ENCODE measurements around the gene CATSPER1. TPM values are rescaled to one million over a fixed set of nuclear protein-coding genes. Genes with fewer than 3 reads are reported as not detected.

The CATSPER1 gene
- total RNA-seq, 1 donor from 2014 or later: 0.29 TPM

DNA sequence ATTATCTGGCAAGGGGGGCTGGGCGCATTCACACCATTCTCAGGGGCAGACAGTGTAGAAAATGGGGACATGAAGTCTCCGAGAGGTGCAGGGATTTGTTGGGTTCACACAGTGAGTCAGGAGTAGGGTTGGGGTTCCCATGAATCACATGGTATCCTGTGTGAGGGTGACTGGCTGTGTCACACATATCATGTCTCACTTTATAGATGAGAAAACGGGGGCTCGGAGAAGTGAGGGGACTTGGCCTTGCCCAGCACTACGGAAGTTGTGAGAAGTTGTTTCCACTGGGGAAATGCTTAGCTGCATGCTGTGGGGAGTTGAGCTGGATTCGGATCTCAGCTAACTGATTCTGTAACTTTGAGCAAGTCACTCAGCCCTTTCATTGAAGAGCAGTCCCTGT is 18.5 kb upstream of the CATSPER1 start:
- TF ChIP-seq, protein P1, sequence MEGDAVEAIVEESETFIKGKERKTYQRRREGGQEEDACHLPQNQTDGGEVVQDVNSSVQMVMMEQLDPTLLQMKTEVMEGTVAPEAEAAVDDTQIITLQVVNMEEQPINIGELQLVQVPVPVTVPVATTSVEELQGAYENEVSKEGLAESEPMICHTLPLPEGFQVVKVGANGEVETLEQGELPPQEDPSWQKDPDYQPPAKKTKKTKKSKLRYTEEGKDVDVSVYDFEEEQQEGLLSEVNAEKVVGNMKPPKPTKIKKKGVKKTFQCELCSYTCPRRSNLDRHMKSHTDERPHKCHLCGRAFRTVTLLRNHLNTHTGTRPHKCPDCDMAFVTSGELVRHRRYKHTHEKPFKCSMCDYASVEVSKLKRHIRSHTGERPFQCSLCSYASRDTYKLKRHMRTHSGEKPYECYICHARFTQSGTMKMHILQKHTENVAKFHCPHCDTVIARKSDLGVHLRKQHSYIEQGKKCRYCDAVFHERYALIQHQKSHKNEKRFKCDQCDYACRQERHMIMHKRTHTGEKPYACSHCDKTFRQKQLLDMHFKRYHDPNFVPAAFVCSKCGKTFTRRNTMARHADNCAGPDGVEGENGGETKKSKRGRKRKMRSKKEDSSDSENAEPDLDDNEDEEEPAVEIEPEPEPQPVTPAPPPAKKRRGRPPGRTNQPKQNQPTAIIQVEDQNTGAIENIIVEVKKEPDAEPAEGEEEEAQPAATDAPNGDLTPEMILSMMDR (IDR thresholded peaks at IDR 0.05; ENCODE audit: insufficient read depth, low read length, poor library complexity, severe bottlenecking): no peak
- DNase-seq (ENCODE audit: low read depth): no peak
- Histone ChIP-seq H3K36me3 (ENCODE audit: control insufficient read depth, insufficient read depth, low read length) (no peaks in the 10 kb centered on the region), H3K27me3 (ENCODE audit: control insufficient read depth, insufficient read depth, low read length) (no peaks in the 10 kb centered on the region), H3K4me3 (ENCODE audit: low read depth, low read length) (no peak overlapping the region)

DNA sequence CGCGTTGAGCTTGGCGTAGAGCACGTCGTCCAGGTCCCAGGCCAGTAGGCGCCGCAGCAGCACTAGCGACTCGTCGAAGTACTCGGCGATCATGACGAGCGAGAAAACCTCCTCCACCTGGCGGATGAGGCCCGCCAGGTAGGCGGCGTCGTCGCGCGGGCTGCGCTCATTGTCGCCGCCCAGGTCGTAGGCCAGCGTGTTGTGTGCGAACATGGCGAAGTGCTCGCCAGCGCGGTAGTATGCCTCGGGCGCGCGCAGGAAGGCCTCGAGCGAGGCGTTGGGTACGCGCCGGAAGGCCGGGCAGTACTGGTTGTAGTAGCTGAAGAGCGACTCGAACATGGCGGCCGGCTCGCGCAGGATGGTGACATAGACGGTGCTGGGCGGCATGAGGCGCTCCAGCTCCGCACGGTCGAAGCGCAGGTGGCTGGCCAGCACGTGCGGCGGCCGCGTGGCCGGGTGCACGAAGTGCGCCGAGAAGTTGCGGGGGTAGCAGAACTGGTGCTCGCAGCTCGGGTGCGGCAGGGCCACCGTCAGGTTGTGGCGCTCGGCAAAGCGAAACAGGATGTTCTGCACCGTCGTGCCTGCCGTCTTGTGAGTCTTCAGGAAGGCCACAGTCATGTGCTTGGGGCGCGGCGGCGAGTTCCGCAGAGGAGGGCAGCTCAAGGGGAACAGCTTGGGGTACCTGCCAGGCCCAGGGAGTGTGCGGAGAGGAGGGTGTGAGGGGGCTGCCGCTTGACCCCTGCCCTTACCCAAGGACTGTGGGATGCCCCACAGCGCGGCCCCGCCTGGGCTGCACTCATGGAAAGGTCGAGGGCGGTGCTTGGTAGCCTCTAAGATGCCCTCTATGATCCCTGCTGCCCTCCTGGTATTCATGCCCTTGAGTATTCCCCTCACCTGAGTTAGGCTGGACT is 17.0 kb upstream of the CATSPER1 start:
- no peak overlapping the region for H3K4me3 ChIP-seq (ENCODE audit: low read depth, low read length)
- TF ChIP-seq, protein P1 (IDR thresholded peaks at IDR 0.05; ENCODE audit: insufficient read depth, low read length, poor library complexity, severe bottlenecking): no peak
- H3K36me3 ChIP-seq (ENCODE audit: control insufficient read depth, insufficient read depth, low read length): no peaks in the 10 kb centered on the region
- no peak for DNase-seq (ENCODE audit: low read depth)
- H3K27me3 ChIP-seq (ENCODE audit: control insufficient read depth, insufficient read depth, low read length): no peaks in the 10 kb centered on the region

DNA sequence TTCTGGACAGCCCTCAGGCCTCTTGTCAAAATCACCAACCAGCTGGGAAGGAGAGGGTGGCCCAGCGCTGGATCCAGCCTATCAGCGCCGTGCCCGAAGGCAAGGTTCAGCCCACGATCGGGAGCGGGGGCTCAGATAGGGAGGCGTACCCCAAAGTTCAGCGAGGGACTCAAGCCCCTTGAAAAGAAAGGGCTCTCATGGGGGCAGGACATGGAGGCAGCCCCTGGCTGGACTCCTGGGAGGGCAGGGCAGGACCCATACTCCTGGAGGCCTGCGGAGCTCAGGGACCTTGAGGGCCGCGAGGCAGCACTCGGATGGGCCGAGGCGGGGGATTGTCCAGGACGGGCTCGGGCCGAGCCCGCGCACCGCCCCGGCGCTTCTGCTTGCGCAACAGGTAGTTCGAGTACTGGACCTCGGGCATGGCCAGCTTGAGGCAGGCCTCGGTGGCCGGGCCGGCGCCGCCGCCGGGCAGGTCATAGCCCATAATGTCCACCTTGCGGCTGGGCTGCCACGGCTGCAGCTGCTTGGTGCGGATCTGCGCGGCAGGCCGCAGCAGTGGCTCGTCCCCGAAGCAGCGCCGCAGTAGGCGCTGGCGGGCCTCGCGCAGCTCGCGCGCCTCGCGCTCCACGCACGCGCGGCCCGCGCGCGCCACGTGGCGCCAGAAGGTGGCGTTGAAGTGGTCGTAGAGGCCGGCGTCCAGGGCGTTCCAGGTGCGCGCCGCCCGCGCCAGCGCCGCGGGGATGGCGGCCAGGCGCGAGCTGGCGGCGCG is 16.1 kb upstream of the CATSPER1 start:
- Histone ChIP-seq H3K27me3 (ENCODE audit: control insufficient read depth, insufficient read depth, low read length) (no peaks in the 10 kb centered on the region), H3K36me3 (ENCODE audit: control insufficient read depth, insufficient read depth, low read length) (no peaks in the 10 kb centered on the region), H3K4me3 (ENCODE audit: low read depth, low read length) (no peak overlapping the region)
- TF ChIP-seq, protein P1 (IDR thresholded peaks at IDR 0.05; ENCODE audit: insufficient read depth, low read length, poor library complexity, severe bottlenecking): no peak
- no peak for DNase-seq (ENCODE audit: low read depth)

DNA sequence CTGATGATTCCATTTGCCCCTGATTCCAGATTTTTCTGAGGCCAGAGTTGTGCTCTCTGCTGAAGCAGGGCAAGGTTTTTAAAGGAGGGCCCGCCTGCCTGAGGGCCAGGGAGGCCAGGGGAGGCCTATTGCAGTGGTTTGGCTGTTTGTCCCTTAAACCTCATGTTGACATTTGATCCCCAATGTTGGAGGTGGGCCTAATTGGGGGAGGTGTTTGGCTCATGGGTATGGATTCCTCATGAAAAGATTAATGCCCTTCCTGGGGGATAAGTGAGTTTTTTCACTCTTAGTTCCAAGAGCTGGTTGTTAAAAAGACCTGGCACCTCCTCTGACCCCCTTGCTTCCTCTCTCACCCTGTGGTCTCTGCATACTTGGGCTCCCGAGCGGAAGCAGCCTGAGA is 13.5 kb upstream of the CATSPER1 start:
- TF ChIP-seq, protein P1 (IDR thresholded peaks at IDR 0.05; ENCODE audit: insufficient read depth, low read length, poor library complexity, severe bottlenecking): no peak
- DNase-seq (ENCODE audit: low read depth): no peak
- Histone ChIP-seq H3K36me3 (ENCODE audit: control insufficient read depth, insufficient read depth, low read length) (no peaks in the 10 kb centered on the region), H3K27me3 (ENCODE audit: control insufficient read depth, insufficient read depth, low read length) (no peaks in the 10 kb centered on the region), H3K4me3 (ENCODE audit: low read depth, low read length) (no peak overlapping the region)

DNA sequence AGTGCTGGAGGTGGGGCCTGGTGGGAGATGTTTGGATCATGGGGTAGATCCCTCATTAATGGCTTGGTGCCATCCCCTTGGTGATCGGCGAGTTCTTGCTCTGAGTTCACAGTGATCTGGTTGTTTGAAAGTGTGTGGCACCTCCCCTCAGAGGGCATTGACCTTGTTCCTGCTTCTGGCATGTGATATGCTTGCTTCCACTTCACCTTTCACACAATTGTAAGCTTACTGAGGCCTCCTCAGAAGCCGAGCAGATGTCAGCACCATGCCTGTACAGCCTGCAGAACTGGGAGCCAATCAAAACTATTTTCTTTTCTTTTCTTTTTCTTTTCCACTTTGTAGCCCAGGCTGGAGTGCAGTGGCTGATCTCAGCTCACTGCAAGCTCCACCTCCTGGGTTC is 11.0 kb upstream of the CATSPER1 start:
- no peak for DNase-seq (ENCODE audit: low read depth)
- Histone ChIP-seq H3K36me3 (ENCODE audit: control insufficient read depth, insufficient read depth, low read length) (no peaks in the 10 kb centered on the region), H3K4me3 (ENCODE audit: low read depth, low read length) (no peak overlapping the region), H3K27me3 (ENCODE audit: control insufficient read depth, insufficient read depth, low read length) (no peaks in the 10 kb centered on the region)
- TF ChIP-seq, protein P1 (IDR thresholded peaks at IDR 0.05; ENCODE audit: insufficient read depth, low read length, poor library complexity, severe bottlenecking): no peak

Data from kidney epithelial cell (primary cell).